ENCODE data around the gene WEE1.

- TF ChIP-seq CTCF (IDR thresholded peaks at IDR 0.05; ENCODE audit: extremely low read depth in 1 of 2, insufficient read depth in 1 of 2, low read depth in 1 of 2, low read length in 2 of 2), result no peak
- no peak for TF ChIP-seq MAX (IDR thresholded peaks at IDR 0.05; ENCODE audit: insufficient read depth, insufficient read length)
- TF ChIP-seq POLR2AphosphoS5 (IDR thresholded peaks at IDR 0.05; ENCODE audit: insufficient read depth, low read depth, low read length), result no peak
- no peak for TF ChIP-seq POLR2A (IDR thresholded peaks at IDR 0.05; ENCODE audit: low read depth, low read length)
- TF ChIP-seq FOS (IDR thresholded peaks at IDR 0.05; ENCODE audit: borderline replicate concordance, insufficient read depth, low read length), result no peak
- TF ChIP-seq EZH2 (IDR thresholded peaks at IDR 0.05; ENCODE audit: borderline replicate concordance, low read depth, low read length, severe bottlenecking), result no peak
- TF ChIP-seq GATA2 (IDR thresholded peaks at IDR 0.05; ENCODE audit: insufficient read depth, insufficient read length, low read depth, low read length), result no peak
- no peak for TF ChIP-seq JUN (IDR thresholded peaks at IDR 0.05; ENCODE audit: borderline replicate concordance, insufficient read depth, insufficient read length, low read depth)
- no peak for TF ChIP-seq MYC (IDR thresholded peaks at IDR 0.05; ENCODE audit: low read depth, low read length)
Measured at GRCh38 chr11:9550191-9550628, 23.3 kb upstream of the WEE1 start.
